ENCODE measurements around the gene LCN9.

Gene LCN9

DNA sequence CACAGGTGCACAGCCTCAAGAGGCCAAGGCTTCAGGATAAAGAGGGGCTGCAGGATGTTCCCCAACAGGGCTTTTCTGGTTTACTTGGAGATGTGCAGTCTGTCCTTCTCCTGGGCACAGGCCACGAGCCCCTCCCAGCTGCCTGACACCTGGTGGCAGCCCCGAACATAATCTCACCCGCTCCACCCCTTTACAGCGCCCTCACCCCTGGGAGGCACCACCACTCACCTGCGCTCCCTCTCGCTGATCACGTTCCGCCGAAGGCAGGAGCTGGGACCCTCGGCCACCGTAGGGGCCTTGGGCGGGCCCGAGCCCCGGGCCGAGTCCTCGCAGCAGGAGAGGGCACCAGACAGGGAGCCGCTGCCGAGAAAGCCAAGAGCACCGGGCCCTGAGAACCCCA is 35.7 kb downstream of the LCN9 start:
- no peak for DNase-seq (ENCODE audit: low spot score)

GRCh38 chr9:135699440-135699839 is 36.3 kb downstream of the LCN9 start, which contains the start of gene SOHLH1:
Gene SOHLH1 (minus strand): TSS chr9:135699481. CDS start chr9:135699467, 14 bp downstream.
- no peak for DNase-seq (ENCODE audit: low spot score)

DNA sequence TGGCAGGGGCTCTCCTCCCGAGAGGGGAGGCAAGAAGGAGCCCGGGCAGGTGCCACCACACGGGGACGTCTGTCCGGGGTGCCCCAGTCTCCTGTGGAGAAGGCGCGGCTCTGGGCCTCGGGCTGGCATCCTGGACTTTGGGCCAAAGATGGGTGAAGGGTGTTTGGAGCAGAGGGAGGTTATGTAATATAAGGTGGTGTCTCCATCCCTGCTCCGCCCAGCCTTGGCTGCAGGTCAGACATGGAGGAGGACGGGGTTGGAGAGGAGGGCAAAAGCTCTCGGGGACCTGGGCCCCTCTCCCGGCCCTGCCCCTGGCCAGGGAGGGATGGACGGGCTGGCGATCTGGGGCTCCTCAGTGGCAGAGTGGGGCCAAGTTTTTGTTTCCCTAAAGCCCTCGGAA is 37.4 kb downstream of the LCN9 start:
- no peak for DNase-seq (ENCODE audit: low spot score)

DNA sequence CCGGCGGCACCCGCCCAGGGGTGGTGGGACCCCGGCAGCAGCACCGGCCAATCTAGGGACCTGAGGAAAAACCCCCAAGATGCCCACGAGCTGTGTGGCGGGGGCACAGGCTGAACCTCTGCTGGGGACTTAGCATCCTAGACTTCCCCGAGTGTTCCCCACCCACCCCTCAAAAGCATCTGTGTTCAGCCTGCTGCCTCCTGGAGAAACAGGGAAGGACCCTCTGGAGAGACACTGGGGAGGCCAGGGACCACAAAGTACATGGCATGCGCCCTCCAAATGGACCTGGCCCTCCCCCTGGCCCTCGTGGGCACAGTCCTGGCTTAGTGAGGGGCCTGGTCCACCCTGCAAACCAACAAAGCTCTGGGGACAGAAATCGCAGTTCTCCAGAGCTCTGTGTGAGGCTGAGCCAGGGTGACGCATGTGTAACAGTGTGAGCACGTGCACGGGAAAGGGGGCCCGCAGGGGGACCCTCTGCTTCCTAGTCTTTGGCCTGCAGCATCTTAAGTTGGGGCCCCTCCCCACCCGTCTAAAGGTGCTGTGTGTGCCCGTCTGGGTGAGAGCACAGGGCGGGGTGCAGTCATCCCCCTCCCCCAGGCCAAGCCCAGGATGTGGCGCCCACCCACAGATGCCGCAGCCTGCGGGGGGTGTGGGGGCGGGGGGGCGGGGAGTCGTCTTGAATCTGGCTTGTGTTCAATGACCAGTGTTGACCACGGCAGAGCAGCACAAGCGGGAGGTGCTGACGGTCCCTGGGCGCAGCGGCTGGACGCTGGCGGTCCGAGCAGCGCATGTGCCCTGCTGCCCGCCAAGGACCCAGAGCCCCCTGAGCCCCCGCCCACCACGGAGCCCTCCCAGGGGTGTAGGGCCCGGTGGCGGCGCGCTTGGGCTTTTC is 38.2 kb downstream of the LCN9 start:
- no peak for DNase-seq (ENCODE audit: low spot score)

- DNase-seq (ENCODE audit: low spot score) = peak; percentile 37
Observed at GRCh38 chr9:135701959-135702721, 39.0 kb downstream of the LCN9 start, which contains the start of gene KCNT1. Gene KCNT1 (plus strand): TSS chr9:135702185. CDS start chr9:135702259, 74 bp downstream.

DNA sequence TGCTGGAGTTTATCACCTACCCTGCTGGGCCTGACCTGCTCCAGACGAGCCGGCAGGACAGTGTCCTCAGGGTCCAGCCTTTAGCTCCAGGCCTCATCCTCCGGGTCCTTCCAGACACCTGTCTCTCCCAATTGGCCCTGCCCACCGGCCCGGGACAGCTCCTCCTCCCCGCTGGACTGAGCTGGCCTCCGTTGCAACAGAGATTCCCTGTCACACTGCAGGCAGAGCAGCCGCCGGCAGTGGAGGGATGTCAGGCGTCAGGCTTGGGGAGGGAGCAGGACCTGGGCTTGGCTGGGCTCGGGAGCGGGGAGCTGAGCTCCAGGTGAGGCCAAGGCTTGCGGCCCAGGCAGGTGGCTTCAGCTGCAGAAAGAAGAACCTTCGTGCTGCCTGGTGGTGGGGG is 40.6 kb downstream of the LCN9 start:
- DNase-seq (ENCODE audit: low spot score) = no peak

DNA sequence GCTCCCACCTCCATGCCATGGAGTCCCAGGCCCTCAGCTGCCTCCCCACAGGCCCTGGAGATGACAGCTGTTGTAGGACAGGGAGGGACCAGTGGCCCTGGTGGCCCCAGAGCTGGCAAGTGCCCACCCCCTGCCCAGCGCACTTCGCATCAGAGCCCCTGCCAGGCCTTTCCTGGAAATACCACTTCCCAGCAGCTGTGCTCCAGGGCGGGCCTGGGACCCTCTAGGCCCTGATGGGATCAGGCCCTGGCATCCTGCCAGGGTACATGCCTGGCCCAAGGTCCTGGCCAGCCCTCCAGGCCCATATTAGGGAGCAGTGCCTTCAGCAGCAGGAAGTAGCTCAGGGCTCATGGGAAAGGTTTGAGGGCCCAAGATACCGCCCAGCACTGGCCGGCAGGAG is 41.4 kb downstream of the LCN9 start:
- DNase-seq (ENCODE audit: low spot score) = no peak

DNA sequence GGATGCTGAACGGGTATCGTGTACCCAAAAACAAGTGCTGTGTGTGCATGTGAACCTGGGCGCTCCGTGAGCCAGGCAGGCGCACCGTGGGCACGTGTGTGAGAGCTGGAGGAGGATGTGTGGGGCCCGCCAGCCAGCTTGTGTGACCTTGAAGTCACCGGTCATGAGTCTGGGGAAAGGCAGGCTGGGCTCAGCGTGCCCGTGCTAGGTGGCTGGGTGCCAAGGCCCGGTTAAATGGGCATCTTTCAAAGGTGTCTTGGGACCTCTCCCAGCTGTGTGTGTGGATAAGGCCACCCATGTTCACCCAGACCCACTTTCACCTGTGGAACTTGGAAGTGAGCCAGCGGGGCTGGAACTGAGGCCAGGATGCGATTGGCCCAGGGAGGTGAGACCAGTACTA is 42.3 kb downstream of the LCN9 start:
- DNase-seq (ENCODE audit: low spot score) = no peak

GRCh38 chr9:135706288-135706687 is 43.2 kb downstream of the LCN9 start:
- no peak for DNase-seq (ENCODE audit: low spot score)

DNA sequence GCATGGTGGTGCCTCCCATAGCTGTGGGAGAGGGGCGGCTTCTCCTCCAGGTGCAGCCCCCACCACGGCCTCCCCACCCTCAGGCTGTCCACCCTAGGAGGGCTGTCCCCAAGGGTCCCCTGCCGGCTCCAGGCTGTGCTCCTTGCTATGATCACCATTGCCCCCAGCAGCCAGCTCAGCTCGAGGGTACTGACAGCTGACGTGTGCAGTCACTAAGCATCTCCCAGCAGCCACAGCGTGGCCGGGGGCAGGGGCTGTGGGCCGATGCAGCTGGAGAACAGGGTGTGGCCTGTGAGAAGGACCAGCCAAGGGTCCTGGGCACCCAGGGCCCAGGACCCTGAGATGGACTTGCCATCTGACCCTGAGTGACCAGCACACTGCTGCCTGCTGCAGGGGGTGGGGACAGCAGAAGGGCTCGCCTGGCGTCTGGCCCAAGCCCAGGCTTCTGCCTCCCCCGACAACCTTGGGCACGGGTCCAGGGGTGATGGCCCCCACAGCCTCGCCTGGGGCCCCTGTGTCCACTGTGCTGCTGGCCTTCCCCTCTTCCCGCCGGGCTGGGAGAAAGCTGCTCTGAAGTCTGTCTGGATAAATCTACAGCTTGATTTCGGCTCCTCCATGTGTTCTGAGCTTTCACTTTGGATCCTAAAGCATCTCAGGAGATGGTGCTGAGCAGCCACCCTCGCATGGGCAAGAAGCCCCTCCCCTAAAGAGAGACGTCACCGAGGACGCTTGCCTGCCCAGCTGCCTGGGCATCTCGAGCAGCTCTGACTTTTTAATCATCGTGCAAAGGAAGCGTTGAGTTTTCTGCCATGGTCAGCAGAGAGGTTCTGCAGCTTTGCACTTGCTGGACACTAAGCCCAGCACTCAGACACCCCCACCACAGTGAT is 44.4 kb downstream of the LCN9 start:
- DNase-seq (ENCODE audit: low spot score) = no peak

GRCh38 chr9:135708164-135708563 is 45.1 kb downstream of the LCN9 start:
- DNase-seq (ENCODE audit: low spot score) = no peak

DNA sequence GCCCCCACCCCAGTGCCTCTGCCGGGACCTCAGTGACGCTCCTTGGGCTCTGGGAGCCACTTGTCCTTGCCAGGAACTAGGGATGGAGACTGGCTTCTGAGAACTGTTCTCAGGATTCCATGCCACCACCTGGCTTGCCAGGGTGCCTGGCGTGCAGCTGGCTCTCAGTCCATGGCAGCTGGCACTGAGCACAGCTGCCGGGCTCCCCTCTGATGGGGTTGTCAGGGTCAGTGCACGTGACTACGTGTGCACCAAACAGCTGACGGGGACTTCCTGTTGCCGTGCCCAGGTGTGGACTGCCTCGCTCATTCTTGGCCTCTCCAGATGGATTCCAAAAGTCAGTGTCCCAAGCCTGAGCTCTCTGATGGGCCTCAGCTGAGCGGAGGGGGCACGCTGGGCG is 48.3 kb downstream of the LCN9 start:
- DNase-seq (ENCODE audit: low spot score) = no peak

DNA sequence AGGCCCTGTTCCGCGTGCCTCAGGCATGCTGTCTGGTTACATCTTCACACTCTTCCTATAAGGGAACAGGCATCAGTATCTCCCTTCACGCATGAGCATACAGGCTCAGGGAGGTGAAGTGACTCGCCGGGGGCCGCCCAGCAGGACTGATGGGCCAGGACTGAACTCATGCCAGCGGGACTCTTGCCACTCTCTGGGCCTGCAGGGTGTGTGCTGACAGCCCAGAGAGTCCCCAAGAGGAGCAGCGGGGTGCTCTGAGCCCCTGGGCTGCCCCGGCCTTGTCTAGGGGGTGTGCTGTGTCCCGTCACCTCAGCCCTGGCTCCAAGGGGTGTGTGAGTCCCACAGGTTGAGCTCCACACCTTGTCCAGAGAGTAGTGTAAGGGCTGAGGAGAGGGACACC is 48.8 kb downstream of the LCN9 start:
- DNase-seq (ENCODE audit: low spot score) = no peak

DNA sequence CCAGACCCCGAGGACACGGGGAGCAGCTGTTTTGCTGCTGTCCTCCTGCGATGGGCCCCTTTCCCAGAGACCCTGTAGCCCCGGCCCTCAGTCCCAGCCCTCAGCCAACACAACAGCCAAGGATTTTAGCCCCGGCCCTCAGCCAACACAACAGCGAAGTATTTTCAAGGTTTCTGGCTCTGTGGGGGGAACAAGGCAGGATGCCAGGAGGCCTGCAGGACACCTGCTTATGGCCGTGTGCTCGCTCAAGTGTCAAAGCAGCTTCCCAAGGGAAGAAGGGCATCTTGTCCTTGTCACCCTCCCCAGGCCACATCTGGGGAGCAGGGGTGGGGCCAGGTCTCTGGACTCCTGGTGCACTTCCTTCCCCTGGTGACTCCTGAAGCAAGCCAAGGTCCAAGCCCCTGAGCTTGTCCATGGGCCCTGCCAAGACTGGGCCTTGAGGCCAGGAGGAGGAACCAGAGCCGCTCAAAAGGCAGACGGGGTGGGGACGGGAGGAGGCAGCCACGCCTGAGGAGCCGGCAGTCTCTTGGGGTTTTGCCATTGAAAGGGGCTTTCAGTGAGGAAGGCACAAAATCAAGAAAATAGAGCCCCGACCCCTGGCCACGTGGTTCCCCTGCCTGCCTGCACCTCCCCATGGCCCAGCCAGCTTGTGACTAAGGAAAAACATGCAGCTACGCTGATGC is 49.6 kb downstream of the LCN9 start:
- no peak for DNase-seq (ENCODE audit: low spot score)

DNA sequence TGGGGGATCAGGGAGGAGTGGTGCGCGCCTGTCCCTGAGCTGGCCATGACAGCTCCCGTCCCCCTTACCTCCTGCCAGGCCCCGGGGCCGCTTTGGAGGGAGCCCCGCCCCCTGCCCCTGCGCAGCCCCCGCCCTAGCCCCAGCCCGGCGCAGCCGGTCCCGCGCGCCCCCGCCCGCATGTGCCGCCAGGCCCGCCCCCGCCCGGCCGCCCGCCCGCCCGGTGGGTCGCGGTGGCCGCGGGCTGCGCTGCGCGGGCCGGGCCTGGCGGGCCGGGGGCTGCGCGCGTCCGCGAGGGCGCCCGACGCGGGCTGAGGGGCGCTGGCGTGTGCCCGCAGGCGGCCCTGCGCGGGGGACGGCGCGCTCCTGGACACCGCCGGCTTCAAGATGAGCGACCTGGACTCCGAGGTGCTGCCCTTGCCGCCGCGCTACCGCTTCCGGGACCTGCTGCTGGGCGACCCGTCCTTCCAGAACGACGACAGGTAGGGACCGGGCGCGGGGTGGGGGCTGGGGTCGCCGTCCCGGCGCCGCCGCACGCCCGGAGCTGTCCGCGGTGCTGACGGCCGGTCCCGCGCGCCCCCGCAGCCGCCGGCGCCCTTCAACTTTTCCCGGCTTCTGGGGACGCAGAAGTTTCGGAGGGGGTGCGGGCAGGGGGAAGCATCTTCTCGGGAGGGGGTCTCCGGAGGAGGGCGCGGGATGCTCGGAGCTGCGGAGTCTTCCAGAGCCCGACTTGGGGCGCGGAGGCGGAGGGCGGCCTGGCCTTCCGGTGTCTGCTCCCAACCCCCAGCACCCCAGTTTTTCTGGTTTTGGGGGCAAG is 51.3 kb downstream of the LCN9 start:
- DNase-seq (ENCODE audit: low spot score) = no peak

DNA sequence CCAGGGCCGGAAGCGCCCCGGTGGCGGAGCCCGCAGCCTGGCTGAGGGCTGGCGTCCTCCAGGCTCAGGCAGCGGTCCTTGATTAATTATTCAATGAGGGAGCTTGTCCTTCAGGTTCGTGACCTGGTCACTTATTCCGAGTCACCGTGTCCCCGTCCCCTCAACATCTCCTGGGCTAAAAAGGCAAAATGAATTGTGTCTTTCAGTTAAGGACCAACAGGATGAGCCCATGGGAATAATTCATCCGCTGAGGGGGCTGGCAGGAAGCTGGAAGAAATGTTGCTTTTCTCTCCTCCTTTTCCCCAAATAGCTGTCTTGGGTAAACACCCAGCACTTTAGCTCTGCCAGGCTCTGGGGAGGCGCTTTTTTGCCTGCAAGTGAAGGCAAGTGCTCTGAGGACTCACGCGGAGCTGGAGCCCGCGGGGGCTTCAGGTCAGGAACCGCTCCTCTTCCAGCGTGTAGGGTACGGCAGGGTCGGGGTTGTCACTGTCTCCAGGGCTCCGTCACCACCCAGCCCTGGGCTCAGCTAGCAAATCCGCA is 52.0 kb downstream of the LCN9 start:
- no peak for DNase-seq (ENCODE audit: low spot score)

DNA sequence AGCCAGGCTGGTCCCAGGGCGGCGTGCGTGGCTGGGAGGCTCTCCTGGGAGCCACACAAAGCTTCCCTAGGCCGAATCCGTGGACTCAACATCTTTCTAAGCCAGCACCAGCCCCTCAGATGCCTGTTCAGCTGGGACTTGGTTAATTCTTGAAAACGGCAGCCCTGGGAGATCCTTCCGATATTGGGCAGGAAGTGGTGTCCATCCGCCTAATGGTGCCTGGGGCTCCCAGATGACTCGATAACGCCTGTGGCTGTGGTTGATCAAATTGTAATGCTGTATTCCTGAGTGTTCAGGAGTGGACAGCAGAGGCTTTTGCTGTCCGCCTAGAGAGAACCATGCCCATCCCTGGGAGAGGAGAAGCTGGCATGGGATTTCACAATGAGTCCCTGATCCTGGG is 52.9 kb downstream of the LCN9 start:
- no peak for DNase-seq (ENCODE audit: low spot score)

Data from cerebellar cortex (tissue), 1 donor.